PC-3 (cell line): ENCODE data around the gene YJEFN3. TPM values are rescaled to one million over a fixed set of nuclear protein-coding genes. Genes with fewer than 3 reads are reported as not detected.

ENCODE experiments used
- ATAC-seq: fragments of 200-7000 bp; cut with Tn5 transposase; 2 replicates; pipeline ENCODE4 v1.9.1; 2020; ENCODE audit warnings: mild to moderate bottlenecking, moderate library complexity
- BruUV-seq: library from RNA; stranded (reverse); fragments of 400-500 nt; replicated peaks from 2 replicates; lab custom pipeline; 2021; lab: Mats Ljungman, UMichigan
- CTCF ChIA-PET: fragments of 300-600 bp; sonication (Branson Sonifier 250); formaldehyde crosslinking; loops from one replicate; lab custom pipeline; 2022; ENCODE audit warnings: antibody characterized with exemption; lab: Charles Lee
- POLR2A ChIA-PET: fragments of 300-600 bp; sonication (Branson Sonifier 250); formaldehyde crosslinking; loops from one replicate; lab custom pipeline; 2022; ENCODE audit warnings: antibody characterized with exemption; ENCODE audit not compliant: unreplicated experiment; lab: Charles Lee
- DNase-seq: peaks from one replicate; pipeline ENCODE4 v3.0.0-alpha.2; 2015
- H2AFZ ChIP-seq: fragments of 300-600 bp; sonication (generic); 2 replicates; pipeline ENCODE4 v1.6.0; 2016; ENCODE audit warnings: antibody characterized with exemption, low read length
- H3F3A ChIP-seq: fragments of 300-600 bp; sonication (generic); one replicate; pipeline ENCODE4 v1.6.0; 2017; ENCODE audit warnings: antibody characterized with exemption, low read length, control low read depth, mild to moderate bottlenecking; ENCODE audit not compliant: unreplicated experiment
- H3K27ac ChIP-seq: fragments of 300-600 bp; sonication (generic); 2 replicates; pipeline ENCODE4 v1.5.1; 2016; ENCODE audit warnings: mild to moderate bottlenecking, low read length
- H3K27me3 ChIP-seq: fragments of 300-600 bp; sonication (generic); 2 replicates; pipeline ENCODE4 v1.6.1; 2016; ENCODE audit warnings: low read length, mixed read lengths
- H3K36me3 ChIP-seq: fragments of 300-600 bp; sonication (generic); 2 replicates; pipeline ENCODE4 v1.6.1; 2016; ENCODE audit warnings: low read depth, mixed run types, low read length, mixed read lengths
- H3K4me1 ChIP-seq: fragments of 300-600 bp; sonication (generic); 2 replicates; pipeline ENCODE4 v1.5.1; 2016; ENCODE audit warnings: low read length; ENCODE audit not compliant: insufficient read depth
- H3K4me2 ChIP-seq: fragments of 300-600 bp; sonication (generic); 2 replicates; pipeline ENCODE4 v1.6.0; 2016; ENCODE audit warnings: low read length
- H3K4me3 ChIP-seq: fragments of 300-600 bp; sonication (generic); 2 replicates; pipeline ENCODE4 v1.5.1; 2016; ENCODE audit warnings: mild to moderate bottlenecking, low read length, mixed read lengths
- H3K79me2 ChIP-seq: fragments of 300-600 bp; sonication (generic); 2 replicates; pipeline ENCODE4 v1.6.1; 2017; ENCODE audit warnings: low read length, mixed read lengths
- H3K9ac ChIP-seq: fragments of 300-600 bp; sonication (generic); 2 replicates; pipeline ENCODE4 v1.6.0; 2016; ENCODE audit warnings: mild to moderate bottlenecking, low read length
- H3K9me2 ChIP-seq: fragments of 300-600 bp; sonication (generic); replicated peaks from 2 replicates; pipeline ENCODE4 v1.6.1; 2016; ENCODE audit warnings: mixed run types, low read length, mixed read lengths
- H3K9me3 ChIP-seq: fragments of 300-600 bp; sonication (generic); 2 replicates; pipeline ENCODE4 v1.6.1; 2016; ENCODE audit warnings: low read length, mixed read lengths
- H4K20me1 ChIP-seq: fragments of 300-600 bp; sonication (generic); 2 replicates; pipeline ENCODE4 v1.6.1; 2016; ENCODE audit warnings: low read length, mixed read lengths
- CTCF ChIP-seq: fragments of 300-600 bp; sonication (generic); conservative IDR thresholded peaks from 2 replicates; pipeline ENCODE4 v1.5.1; 2017; ENCODE audit warnings: antibody characterized with exemption, low read depth, mild to moderate bottlenecking, low read length
- EZH2 ChIP-seq: fragments of 300-600 bp; sonication (generic); IDR thresholded peaks from one replicate; pipeline ENCODE4 v1.6.1; 2017; ENCODE audit warnings: antibody characterized with exemption, mild to moderate bottlenecking, low read length; ENCODE audit not compliant: unreplicated experiment
- EZH2phosphoT487 ChIP-seq: fragments of 300-600 bp; sonication (generic); IDR thresholded peaks from 2 replicates; pipeline ENCODE4 v1.6.1; 2018; ENCODE audit warnings: mild to moderate bottlenecking, antibody characterized with exemption, low read length, borderline replicate concordance
- intact Hi-C: fragments of 100-400 bp; cut with micrococcal nuclease; formaldehyde crosslinking; loops from 2 replicates; pipeline ENCODE4 v1.9.0; 2023
- total RNA-seq: library from RNA; depleted of rRNA; stranded (reverse); fragments of >200 nt; gene quantifications from 2 replicates; pipeline ENCODE4 v1.2.3, GENCODE V29; 2014

YJEFN3 gene
- total RNA-seq, 1 experiment from 2014 or later = 8.1 TPM

GRCh38 chr19:19491321-19492025, 37.2 kb upstream of the YJEFN3 start:
- DNase-seq (no peak), ATAC-seq (no peak)
- peaks cover 26% of the 10 kb centered on the region for H3K79me2 ChIP-seq
- CTCF ChIA-PET = interaction anchor here (0.6 kb wide), 1 partner anchor 268 kb away, joined by 3 read pairs; no protein-coding TSS in a partner anchor
- H3K9me2 ChIP-seq = no peaks in the 10 kb centered on the region
- H3K4me3 ChIP-seq = no peak overlapping the region
- H3K4me2 ChIP-seq = no peak overlapping the region
- no peak for TF ChIP-seq CTCF
- no peak for TF ChIP-seq EZH2phosphoT487
- no peak for TF ChIP-seq EZH2
- no peaks in the 10 kb centered on the region for H3K27me3 ChIP-seq
- intact Hi-C loops = no loop called here
- no peak overlapping the region for H3K27ac ChIP-seq
- H3K9ac ChIP-seq = no peak overlapping the region
- no TSS peak for BruUV-seq
- no peaks in the 10 kb centered on the region for H3F3A ChIP-seq
- no peak overlapping the region for H2AFZ ChIP-seq
- POLR2A ChIA-PET = no interaction called here
- H3K36me3 ChIP-seq = peaks cover 29% of the 10 kb centered on the region
- H3K4me1 ChIP-seq = peaks cover 22% of the 10 kb centered on the region
- H4K20me1 ChIP-seq = no peaks in the 10 kb centered on the region
- H3K9me3 ChIP-seq = no peaks in the 10 kb centered on the region

- Histone ChIP-seq H4K20me1 (no peaks in the 10 kb centered on the region), H3K27me3 (no peaks in the 10 kb centered on the region), H3F3A (no peaks in the 10 kb centered on the region), H3K9me3 (no peaks in the 10 kb centered on the region), H3K27ac (no peak overlapping the region), H3K36me3 (peaks cover 29% of the 10 kb centered on the region), H3K4me1 (peaks cover 22% of the 10 kb centered on the region), H3K4me2 (no peak overlapping the region), H2AFZ (no peak overlapping the region), H3K4me3 (no peak overlapping the region), H3K9ac (no peak overlapping the region), H3K79me2 (peaks cover 26% of the 10 kb centered on the region), H3K9me2 (no peaks in the 10 kb centered on the region)
- DNase-seq (no peak), ATAC-seq (no peak)
- intact Hi-C loops = no loop called here
- TF ChIP-seq EZH2phosphoT487 (no peak), EZH2 (no peak), CTCF (no peak)
- CTCF ChIA-PET = no interaction called here
- POLR2A ChIA-PET = no interaction called here
- no TSS peak for BruUV-seq
Observed at GRCh38 chr19:19492026-19492610, 36.6 kb upstream of the YJEFN3 start.
